ENCODE measurements around the gene DCTN2.

Gene DCTN2

GRCh38 chr12:57549909-57550640, 3.1 kb upstream of the DCTN2 start, which contains the start of gene KIF5A:
TSS of gene KIF5A (plus strand) at chr12:57550044. CDS start at chr12:57550272, 228 bp downstream.
- CTCF ChIA-PET = no interaction called here
- TF ChIP-seq FOXA1 (IDR thresholded peaks at IDR 0.05) (no peak), LEF1 (IDR thresholded peaks at IDR 0.05; ENCODE audit: borderline replicate concordance) (no peak), ZNF384 (IDR thresholded peaks at IDR 0.05) (no peak), ELF4 (IDR thresholded peaks at IDR 0.05) (no peak), FOXK2 (IDR thresholded peaks at IDR 0.05) (no peak), BHLHE40 (IDR thresholded peaks at IDR 0.05; ENCODE audit: borderline replicate concordance) (no peak), ARNT (IDR thresholded peaks at IDR 0.05) (no peak), TARDBP (IDR thresholded peaks at IDR 0.05) (no peak), L3MBTL2 (conservative IDR thresholded peaks at IDR 0.05) (no peak), NFRKB (IDR thresholded peaks at IDR 0.05) (no peak), CTBP1 (IDR thresholded peaks at IDR 0.05; ENCODE audit: borderline replicate concordance) (no peak)
- TF ChIP-seq, protein P1, sequence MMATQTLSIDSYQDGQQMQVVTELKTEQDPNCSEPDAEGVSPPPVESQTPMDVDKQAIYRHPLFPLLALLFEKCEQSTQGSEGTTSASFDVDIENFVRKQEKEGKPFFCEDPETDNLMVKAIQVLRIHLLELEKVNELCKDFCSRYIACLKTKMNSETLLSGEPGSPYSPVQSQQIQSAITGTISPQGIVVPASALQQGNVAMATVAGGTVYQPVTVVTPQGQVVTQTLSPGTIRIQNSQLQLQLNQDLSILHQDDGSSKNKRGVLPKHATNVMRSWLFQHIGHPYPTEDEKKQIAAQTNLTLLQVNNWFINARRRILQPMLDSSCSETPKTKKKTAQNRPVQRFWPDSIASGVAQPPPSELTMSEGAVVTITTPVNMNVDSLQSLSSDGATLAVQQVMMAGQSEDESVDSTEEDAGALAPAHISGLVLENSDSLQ (IDR thresholded peaks at IDR 0.05) = no peak
- POLR2A ChIA-PET = no interaction called here
- peak; percentile 83 for DNase-seq (ENCODE audit: extremely low spot score)

DNA sequence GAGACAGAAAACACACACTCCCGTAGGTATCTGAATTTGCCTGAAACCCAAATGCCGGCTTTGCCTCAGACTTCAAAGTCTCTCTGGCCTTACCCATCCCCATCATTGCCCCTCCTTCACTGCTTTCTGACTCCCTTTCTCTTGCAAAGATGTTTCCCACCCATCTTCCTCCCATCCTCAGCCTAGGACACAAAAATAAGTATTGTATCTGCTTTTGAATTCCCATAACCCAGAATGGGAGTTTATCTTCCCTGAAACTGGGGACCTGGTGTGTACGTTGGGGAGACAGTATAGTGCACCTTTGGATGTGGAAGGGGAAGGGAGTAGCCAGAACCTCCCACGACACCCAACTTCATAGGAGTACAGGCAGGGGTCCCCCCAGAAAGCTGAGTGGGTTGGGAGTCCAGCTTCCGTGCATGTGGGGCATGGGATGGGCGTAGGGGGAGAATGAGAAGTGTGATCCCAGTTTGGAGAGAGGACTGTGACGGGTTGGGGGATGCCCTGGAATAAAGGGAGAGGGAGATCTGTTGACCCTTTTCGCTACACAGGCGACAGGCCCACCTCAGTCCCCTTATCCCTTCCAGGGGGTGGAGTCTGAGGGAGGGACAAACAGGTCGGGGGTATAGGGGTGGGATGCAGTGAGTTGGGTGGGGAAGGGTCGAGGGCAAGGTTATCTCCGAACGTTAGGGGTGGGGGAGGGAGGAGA, 2.4 kb upstream of the DCTN2 start:
- TF ChIP-seq LEF1 (IDR thresholded peaks at IDR 0.05; ENCODE audit: borderline replicate concordance) (no peak), TARDBP (IDR thresholded peaks at IDR 0.05) (no peak), FOXK2 (IDR thresholded peaks at IDR 0.05) (no peak), FOXM1 (IDR thresholded peaks at IDR 0.05; ENCODE audit: borderline replicate concordance) (no peak), NFRKB (IDR thresholded peaks at IDR 0.05) (no peak), ARNT (IDR thresholded peaks at IDR 0.05) (no peak), HDGF (IDR thresholded peaks at IDR 0.05; ENCODE audit: borderline replicate concordance) (no peak), SP1 (IDR thresholded peaks at IDR 0.05) (no peak), CTBP1 (IDR thresholded peaks at IDR 0.05; ENCODE audit: borderline replicate concordance) (no peak), BHLHE40 (IDR thresholded peaks at IDR 0.05; ENCODE audit: borderline replicate concordance) (no peak), L3MBTL2 (conservative IDR thresholded peaks at IDR 0.05) (no peak), SUZ12 (IDR thresholded peaks at IDR 0.05) (no peak)
- ChIA-PET POLR2A (no interaction called here), CTCF (no interaction called here)
- DNase-seq (ENCODE audit: extremely low spot score) = no peak

DNA sequence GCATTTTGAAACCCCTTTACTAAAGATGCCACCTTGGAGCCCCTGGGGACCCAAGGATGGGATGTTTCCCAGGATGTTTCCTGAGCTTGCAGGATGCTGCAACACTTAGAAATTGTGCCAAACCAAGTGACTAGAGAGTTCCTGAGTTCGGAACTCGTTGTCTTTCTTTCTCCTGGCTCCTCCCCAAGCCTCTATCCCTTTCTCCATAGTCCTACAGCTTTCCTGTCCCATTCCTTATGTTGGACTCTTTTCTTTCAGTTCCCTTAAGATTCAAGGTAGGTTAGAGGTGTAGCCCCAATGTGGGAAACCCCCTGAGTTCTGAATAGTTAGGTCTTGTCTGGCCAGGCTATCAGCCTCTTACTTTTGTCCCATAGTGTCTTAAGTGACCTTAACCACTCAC, 1.5 kb upstream of the DCTN2 start:
- DNase-seq (ENCODE audit: extremely low spot score) = no peak
- TF ChIP-seq BHLHE40 (IDR thresholded peaks at IDR 0.05; ENCODE audit: borderline replicate concordance) (no peak), TARDBP (IDR thresholded peaks at IDR 0.05) (no peak), ZNF384 (IDR thresholded peaks at IDR 0.05) (no peak), NFRKB (IDR thresholded peaks at IDR 0.05) (no peak), FOXK2 (IDR thresholded peaks at IDR 0.05) (no peak), FOXA1 (IDR thresholded peaks at IDR 0.05) (no peak)
- ChIA-PET POLR2A (no interaction called here), CTCF (no interaction called here)

- ChIA-PET CTCF (no interaction called here), POLR2A (no interaction called here)
- no peak for DNase-seq (ENCODE audit: extremely low spot score)
- no peak for TF ChIP-seq NFRKB (IDR thresholded peaks at IDR 0.05)
These were observed 972 bp upstream of the DCTN2 start for GRCh38 chr12:57548013-57548315.

GRCh38 chr12:57547288-57548012, 458 bp upstream of the DCTN2 start:
- ChIA-PET POLR2A (interaction anchor here (0.6 to 3.1 kb wide), 9 partner anchors 9 to 197 kb away, joined by 3 to 20 read pairs (median 5); partner anchors contain the start of genes ARHGEF25, DDIT3 and INHBE), CTCF (interaction anchor here (0.7 to 1.4 kb wide), 2 partner anchors 36 to 225 kb away, joined by 3 read pairs; partner anchors contain the start of gene METTL1)
- no peak for TF ChIP-seq ARNT (IDR thresholded peaks at IDR 0.05)
- TF ChIP-seq NFRKB (IDR thresholded peaks at IDR 0.05) = no peak
- TF ChIP-seq, protein P1 (IDR thresholded peaks at IDR 0.05) = no peak
- TF ChIP-seq FOXM1 (IDR thresholded peaks at IDR 0.05; ENCODE audit: borderline replicate concordance) = no peak
- no peak for TF ChIP-seq SUZ12 (IDR thresholded peaks at IDR 0.05)
- TF ChIP-seq ELF4 (IDR thresholded peaks at IDR 0.05) = no peak
- TF ChIP-seq CTBP1 (IDR thresholded peaks at IDR 0.05; ENCODE audit: borderline replicate concordance) = no peak
- no peak for TF ChIP-seq L3MBTL2 (conservative IDR thresholded peaks at IDR 0.05)
- no peak for TF ChIP-seq TARDBP (IDR thresholded peaks at IDR 0.05)
- TF ChIP-seq BHLHE40 (IDR thresholded peaks at IDR 0.05; ENCODE audit: borderline replicate concordance) = no peak
- no peak for TF ChIP-seq FOXK2 (IDR thresholded peaks at IDR 0.05)
- no peak for TF ChIP-seq SP1 (IDR thresholded peaks at IDR 0.05)
- TF ChIP-seq ZNF384 (IDR thresholded peaks at IDR 0.05) = no peak
- TF ChIP-seq HDGF (IDR thresholded peaks at IDR 0.05; ENCODE audit: borderline replicate concordance) = no peak
- TF ChIP-seq FOXA1 (IDR thresholded peaks at IDR 0.05) = no peak
- TF ChIP-seq LEF1 (IDR thresholded peaks at IDR 0.05; ENCODE audit: borderline replicate concordance) = no peak
- no peak for DNase-seq (ENCODE audit: extremely low spot score)

DNA sequence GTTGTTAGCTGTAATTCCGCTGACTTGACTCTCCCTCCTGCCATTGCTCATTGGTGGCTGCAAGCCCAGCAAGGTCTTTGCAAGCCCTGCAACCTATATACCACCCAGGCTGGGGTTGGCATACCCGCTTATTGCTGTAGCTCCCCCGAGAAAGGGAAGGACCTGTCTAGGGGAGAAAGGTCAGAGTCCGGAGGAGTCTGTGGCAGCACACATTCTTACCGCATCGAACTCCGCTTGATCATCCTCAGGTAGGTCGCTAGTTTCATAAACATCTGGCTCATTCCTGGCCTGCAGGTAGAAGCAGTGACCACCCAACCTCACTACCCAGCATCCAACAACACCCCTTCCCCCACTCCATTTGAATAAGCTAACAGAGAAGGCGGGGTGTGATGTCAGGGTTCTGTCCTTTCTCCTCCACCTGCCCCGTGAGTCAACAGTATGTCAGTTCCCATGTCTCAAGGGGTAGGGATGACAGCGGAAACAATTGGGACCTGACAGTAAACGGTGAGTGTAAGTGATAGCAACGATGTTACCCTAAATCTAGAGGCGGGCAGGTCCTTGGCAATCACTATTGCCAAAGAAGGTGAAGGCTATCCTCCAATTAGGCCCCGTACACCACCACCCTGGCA, 1.1 kb downstream of the DCTN2 start:
- ChIA-PET POLR2A (interaction anchor here (0.7 to 3.1 kb wide), 9 partner anchors 8 to 198 kb away, joined by 3 to 20 read pairs (median 5); partner anchors contain the start of gene DDIT3), CTCF (no interaction called here)
- no peak for DNase-seq (ENCODE audit: extremely low spot score)
- TF ChIP-seq NFRKB (IDR thresholded peaks at IDR 0.05) (no peak), ELF4 (IDR thresholded peaks at IDR 0.05) (no peak), FOXM1 (IDR thresholded peaks at IDR 0.05; ENCODE audit: borderline replicate concordance) (no peak), LEF1 (IDR thresholded peaks at IDR 0.05; ENCODE audit: borderline replicate concordance) (no peak)
